Measurements from ENCODE around the gene STAG2.
"Not testable (repeated sequence)": the region's sequence is repeated elsewhere in the genome, so short reads cannot be mapped to it uniquely, and the experiment has no call there.

The STAG2 gene

GRCh38 chrX:124045109-124045508, 83.6 kb downstream of the STAG2 start:
- DNase-seq = no peak

DNA sequence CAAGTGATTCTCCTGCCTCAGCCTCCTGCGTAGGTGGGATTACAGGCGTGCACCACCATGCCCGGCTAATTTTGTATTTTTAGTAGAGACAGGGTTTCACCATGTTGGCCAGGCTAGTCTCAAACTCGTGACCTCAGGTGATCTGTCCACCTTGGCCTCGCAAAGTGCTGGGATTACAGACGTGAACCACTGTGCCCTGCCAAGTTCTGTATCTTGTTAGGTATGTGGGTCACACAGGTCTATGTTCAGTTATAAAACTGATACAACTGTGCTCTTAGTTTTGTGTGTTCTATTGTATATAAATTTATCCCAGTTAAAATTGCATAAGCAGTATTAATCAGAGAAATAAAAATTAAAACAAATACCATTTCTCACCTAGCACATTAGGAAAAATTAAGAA, 122.9 kb downstream of the STAG2 start:
- DNase-seq = not testable (repeated sequence)

DNA sequence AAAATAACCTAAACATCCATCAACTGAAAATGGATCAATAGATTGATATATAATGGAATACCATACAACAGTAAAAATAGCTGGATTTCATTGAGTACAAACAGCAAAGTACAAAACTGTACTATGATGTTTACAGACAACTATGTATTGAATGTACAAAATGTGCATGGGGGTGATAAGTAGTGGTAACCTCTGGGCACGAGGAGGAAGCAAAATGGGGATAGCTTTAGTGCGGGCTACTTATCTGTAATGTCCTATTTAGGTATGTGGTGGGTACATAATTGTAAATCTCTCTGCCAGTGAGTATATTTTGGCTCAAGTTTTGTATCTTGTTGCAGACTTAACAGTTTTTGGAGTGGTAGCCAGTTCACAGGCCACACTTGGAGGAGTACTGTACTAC, 123.6 kb downstream of the STAG2 start:
- DNase-seq = no peak

DNA sequence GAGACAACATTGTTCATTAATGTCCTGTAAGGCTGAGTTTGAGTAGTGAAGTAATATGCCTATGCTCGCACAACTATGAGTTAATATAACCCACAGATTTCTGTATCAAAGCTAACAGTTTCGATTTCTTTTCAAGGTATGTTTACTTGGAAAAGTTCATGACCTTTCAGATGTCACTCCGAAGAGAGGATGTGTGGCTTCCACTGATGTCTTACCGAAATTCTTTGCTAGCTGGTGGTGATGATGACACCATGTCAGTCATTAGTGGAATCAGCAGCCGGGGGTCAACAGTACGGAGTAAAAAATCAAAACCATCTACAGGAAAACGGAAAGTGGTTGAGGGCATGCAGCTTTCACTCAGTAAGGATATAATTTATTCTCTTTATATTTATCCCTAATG, 124.9 kb downstream of the STAG2 start:
- DNase-seq = no peak

DNA sequence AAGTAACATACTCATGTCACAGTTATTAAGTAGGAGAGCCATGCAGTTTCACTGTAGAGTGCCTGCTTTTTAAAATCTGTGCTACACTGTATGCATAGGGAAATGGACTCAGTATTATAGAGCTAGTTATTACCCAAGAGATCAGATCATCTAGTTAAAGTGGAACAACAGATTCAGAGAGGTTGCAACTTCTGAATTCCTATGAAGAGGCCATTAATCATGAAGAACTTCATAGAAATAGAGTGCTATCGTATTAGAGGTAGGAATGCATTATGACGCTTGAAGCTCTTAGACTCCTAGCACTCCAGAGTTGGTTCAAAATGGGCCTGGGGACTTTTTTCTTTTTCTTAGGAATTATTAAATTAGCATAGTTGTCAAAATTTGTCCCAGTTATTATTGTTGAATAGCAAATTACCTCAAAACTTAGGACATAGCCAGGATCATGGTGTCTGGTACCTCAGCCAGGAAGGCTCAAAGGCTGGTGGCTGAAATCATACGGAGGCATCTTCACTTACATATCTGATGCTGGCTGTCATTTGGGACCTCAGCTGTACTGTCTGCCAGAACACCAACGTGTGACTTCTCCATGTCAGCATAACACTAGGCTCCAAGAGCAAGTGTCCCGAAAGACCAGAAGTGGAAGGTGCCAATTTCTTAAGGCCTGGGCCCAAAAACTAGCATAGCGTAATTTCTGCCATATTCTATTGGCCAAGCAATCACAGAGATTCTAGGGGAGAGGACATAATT, 125.7 kb downstream of the STAG2 start:
- no peak for DNase-seq

GRCh38 chrX:124093222-124093621, 131.7 kb downstream of the STAG2 start:
- DNase-seq = no peak

DNA sequence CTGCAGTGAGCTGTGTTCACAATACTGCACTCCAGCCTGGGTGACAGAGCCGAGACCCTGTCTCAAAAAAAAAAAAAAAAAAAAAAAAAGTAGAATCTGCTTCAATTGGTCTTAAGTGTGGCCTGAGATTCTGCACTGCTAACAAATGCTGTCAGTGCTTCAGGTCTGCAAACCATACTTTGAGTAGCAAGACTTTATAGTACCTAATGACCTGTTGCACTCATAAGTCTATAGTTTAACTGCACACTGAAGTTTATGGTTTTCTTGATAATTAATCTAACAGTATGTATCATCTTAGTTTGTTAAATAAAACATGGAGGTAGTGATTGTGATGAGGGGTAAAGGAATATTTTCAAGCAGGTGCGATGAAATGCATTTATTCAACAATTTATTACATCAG, 135.6 kb downstream of the STAG2 start:
- DNase-seq = no peak

DNA sequence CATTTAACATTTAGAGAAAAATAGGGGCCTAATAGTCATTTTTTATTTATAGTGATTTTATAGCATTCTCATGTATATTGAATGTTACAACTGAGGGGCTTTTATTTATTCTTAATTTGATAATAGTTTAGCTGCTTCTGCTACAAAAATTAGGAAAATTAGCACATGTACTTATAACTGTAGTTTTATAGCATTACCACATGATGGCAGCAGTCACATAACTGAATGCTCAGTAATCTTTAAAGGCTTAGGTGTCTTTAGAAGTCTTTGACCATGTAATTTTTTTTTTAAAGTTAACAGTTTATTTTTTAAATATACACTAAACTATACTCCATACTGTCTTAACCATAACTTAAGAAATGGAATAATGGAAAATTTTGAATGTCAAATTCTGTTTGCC, 136.6 kb downstream of the STAG2 start:
- peak; percentile 17 for DNase-seq

DNA sequence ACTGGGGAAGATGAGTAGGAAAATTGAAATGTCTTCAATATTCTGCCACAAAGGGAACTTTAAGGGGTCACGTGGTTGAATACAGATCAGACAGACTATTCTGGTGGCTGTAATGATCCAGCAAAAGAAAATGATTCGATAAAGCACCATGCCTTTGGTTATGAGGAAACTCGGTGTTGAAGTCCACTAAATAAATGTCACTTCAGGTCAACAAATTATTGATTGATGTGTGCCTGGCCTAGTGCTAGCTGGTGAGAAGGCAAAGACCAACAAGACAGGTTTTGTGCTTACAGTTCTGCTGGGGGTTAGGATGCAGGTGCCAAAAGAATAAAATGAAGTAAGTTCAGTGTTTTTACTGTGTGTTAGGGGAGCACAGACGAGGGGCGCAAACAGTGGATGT, 142.5 kb downstream of the STAG2 start:
- no peak for DNase-seq

DNA sequence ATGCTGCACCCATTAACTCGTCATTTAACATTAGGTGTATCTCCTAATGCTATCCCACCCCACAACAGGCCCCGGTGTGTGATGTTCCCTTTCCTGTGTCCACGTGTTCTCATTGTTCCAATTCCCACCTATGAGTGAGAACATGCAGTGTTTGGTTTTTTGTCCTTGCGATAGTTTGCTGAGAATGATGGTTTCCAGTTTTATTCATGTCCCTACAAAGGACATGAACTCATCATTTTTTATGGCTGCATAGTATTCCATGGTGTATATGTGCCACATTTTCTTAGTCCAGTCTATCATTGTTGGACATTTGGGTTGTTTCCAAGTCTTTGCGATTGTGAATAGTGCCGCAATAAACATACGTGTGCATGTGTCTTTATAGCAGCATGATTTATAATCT, 143.0 kb downstream of the STAG2 start:
- not testable (repeated sequence) for DNase-seq

- no peak for DNase-seq
Measured at GRCh38 chrX:124113621-124114600, 152.4 kb downstream of the STAG2 start.

DNA sequence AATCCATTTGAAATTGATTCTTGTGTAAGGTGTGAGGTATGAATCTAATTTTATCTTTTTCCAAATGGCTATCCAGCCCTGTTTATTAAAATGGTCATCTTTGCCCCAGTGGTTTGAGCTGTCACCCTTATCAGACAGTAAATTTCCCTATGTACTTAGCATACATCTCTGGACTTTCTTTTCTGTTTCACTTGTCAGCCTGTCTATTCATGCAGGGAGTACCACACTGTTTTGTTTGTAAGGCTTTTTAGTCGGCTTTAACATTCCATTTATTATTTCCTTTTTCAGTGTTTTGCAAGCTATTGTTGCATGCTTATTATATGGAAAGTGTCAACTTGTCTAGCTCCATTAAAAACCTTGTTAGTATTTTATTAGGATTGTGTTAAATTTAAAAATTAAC, 155.8 kb downstream of the STAG2 start:
- no peak for DNase-seq

- no peak for DNase-seq
Measured at GRCh38 chrX:124125471-124125870, 164.0 kb downstream of the STAG2 start.

DNA sequence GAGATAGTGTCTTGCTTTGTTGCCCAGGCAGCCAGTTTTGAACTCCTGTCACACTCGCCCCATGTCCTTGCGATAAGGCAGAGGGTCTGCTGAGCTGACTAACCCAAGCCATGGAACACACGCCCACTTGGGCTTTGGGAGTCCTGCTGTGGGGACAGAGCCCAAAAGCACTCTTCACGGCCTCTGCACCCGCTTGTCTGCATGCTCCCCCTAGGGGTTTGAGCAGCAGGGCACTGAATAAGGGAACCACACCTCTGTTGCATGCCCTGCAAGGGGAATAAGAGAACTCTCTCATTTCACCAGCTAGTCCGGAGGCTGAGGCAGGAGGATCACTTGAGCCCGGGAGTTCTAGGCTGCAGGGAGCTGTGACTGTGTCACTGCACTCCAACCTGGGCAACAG, 166.0 kb downstream of the STAG2 start:
- DNase-seq = no peak

- DNase-seq = not testable (repeated sequence)
Measured at GRCh38 chrX:124132437-124132836, 170.9 kb downstream of the STAG2 start.

DNA sequence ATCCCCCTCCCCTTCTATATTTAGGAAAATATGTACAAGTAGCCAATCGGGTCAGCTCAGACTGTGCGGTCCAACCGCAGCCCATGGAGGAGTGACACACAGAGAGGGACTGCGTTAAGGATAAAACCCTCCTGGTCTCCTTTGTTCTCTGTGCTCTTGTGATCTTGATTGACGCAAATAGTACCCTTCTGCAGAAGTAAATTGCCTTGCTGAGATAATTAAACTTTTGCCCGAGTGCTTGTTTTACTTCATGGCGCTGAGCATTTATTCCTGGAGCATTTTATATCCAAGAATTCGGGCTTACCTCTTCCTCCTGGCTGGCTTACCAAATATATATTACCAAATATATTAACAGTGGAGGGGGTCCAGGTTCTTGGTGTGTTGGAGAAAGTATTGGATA, 184.2 kb downstream of the STAG2 start:
- no peak for DNase-seq

DNA sequence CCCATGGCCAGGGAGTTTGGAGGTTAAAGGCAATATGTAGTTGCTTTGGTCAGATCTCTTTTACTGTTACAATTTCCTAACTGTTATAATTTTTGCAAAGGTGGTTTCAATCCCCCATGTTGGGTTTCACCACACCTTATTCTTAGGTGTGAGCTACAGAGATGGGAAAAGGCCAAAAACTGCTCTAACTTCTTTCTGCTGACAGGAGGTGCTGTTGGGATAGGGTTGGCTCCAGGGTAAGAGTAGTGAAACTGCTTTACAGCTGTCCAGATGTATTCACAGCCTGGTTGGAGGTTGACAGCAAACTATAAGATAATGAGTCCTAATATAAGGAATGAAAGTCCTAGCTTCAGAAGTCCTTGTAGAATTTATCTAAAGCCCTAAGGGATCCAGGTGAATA, 189.7 kb downstream of the STAG2 start:
- no peak for DNase-seq

Data from EL (cell line).